Measurements from ENCODE around the gene CPLX1. TPM values are rescaled to one million over a fixed set of nuclear protein-coding genes. Genes with fewer than 3 reads are reported as not detected.

CPLX1 gene
- total RNA-seq, 1 donor from 2014 or later, result 1.1 TPM

DNA sequence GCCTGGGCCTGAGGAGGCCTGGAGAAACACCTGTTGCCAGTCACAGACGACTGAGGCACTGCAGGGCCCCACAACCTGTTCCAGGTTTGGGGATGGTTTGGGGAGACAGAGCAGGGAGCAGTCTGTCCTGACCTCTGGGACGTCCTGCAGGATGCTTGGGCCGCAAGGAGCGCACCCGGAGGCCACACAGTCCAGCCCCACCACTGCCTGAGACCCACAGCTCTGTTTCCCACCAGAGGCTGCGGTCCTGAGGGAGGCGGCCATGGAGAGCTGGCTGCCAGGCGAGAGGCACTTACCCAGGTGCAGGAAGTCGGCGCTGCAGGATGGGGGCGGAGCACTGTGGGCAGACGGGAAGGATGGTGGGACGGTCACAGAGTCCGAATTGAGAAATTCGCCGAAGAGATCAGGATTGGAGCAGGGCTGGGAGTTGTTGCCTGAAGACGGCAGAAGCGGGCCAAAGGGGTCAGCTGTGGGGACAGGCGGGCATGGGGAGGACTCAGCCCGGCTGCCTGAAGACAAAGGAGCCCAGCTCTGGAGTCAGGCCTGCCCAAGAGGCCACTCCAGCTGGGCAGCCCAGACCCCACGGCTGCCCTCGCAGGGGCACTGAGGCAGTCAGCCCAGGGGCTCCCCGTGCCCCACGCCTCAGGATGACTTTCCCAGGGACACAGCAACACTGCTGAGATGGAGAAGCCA, 40.3 kb upstream of the CPLX1 start:
- TF ChIP-seq, protein P1, sequence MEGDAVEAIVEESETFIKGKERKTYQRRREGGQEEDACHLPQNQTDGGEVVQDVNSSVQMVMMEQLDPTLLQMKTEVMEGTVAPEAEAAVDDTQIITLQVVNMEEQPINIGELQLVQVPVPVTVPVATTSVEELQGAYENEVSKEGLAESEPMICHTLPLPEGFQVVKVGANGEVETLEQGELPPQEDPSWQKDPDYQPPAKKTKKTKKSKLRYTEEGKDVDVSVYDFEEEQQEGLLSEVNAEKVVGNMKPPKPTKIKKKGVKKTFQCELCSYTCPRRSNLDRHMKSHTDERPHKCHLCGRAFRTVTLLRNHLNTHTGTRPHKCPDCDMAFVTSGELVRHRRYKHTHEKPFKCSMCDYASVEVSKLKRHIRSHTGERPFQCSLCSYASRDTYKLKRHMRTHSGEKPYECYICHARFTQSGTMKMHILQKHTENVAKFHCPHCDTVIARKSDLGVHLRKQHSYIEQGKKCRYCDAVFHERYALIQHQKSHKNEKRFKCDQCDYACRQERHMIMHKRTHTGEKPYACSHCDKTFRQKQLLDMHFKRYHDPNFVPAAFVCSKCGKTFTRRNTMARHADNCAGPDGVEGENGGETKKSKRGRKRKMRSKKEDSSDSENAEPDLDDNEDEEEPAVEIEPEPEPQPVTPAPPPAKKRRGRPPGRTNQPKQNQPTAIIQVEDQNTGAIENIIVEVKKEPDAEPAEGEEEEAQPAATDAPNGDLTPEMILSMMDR (IDR thresholded peaks at IDR 0.05), result no peak
- intact Hi-C loops (cut with DNase I), result no loop called here
- H3K9me3 ChIP-seq, result no peaks in the 10 kb centered on the region
- H3K36me3 ChIP-seq, result peaks cover 82 to 91% of the 10 kb centered on the region in 2 donors
- DNase-seq (ENCODE audit: low spot score in 2 of 2), result no peak
- no peaks in the 10 kb centered on the region for H3K27me3 ChIP-seq
- no peaks in the 10 kb centered on the region for H3K4me1 ChIP-seq
- no peak overlapping the region for H3K27ac ChIP-seq
- no peak overlapping the region for H3K4me3 ChIP-seq

DNA sequence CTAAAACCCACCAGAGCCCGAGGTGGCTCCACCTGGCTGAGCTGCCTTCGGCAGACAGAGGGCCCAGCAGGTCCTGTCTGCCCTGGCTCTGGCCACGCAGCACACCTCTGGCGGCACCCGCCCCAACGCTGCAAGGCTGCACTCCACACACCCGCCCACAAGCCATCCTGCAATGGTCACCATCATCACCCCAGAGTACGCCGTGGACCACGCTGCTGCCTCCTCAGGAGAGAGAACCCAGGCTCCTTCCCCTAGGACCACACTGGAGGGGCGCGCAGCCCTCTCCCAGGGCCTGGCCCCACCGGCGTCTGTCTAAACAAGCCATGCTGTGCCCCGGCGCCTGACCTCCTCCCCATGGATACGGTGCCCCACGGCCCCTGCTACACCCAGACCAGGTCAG, 39.6 kb upstream of the CPLX1 start:
- no peaks in the 10 kb centered on the region for H3K4me1 ChIP-seq
- peaks cover 86 to 92% of the 10 kb centered on the region in 2 donors for H3K36me3 ChIP-seq
- H3K4me3 ChIP-seq, result no peak overlapping the region
- TF ChIP-seq, protein P1 (IDR thresholded peaks at IDR 0.05), result no peak
- intact Hi-C loops (cut with DNase I), result no loop called here
- no peaks in the 10 kb centered on the region for H3K9me3 ChIP-seq
- no peak overlapping the region for H3K27ac ChIP-seq
- no peaks in the 10 kb centered on the region for H3K27me3 ChIP-seq
- DNase-seq (ENCODE audit: low spot score in 2 of 2), result no peak

DNA sequence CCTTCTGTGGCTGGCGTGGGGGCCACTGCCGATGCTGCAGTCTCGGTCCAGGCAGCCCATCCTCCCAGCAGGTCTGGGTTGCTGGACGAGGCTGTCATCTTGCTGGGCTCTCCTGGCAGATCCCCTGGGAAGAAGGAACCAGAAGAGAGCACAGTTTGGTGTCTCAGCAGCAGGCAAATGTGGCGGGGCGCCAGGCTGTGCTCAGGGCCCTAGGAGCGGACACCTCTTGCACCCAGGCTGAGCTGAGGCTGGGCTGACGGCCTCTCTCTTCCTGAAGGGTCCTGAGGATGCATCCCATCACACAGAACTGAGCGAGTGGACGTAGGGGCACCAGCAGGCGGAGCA, 39.2 kb upstream of the CPLX1 start:
- H3K36me3 ChIP-seq, result peaks cover 85 to 92% of the 10 kb centered on the region in 2 donors
- no peaks in the 10 kb centered on the region for H3K27me3 ChIP-seq
- no peak overlapping the region for H3K4me3 ChIP-seq
- DNase-seq (ENCODE audit: low spot score in 2 of 2), result no peak
- no peaks in the 10 kb centered on the region for H3K9me3 ChIP-seq
- no peak overlapping the region for H3K27ac ChIP-seq
- intact Hi-C loops (cut with DNase I), result no loop called here
- H3K4me1 ChIP-seq, result no peaks in the 10 kb centered on the region
- TF ChIP-seq, protein P1 (IDR thresholded peaks at IDR 0.05), result no peak

DNA sequence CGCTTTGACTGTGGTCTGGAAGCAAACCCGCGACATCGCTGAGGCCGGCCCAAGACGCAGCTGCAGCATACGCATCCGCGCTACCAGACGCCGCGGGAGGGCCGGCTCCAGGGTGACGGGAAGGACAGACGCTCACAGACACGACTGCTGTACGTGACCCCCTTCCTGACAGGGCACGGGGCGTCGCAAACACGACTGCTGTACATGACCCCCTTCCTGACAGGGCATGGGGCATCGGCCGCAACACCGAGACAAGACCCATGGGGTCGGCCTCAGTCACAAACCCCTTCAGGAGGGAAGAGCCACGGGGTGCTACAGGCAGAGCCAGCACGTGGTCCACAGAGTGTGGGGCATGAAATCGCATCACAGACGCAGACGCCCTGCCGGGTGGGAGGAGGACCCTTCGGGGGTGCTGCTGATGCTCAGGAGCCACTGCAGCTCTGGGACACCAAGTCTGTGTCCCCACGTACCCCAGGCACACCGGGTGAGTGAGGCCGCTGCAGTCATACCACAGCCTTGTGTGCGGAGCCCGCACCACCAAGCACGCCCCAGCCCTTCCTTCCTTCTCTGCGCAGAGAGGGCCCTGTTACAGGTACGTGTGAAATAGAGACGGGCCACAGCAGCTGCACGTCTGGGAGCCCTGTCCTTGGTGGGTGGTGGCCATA, 38.7 kb upstream of the CPLX1 start:
- H3K36me3 ChIP-seq, result peaks cover 85 to 93% of the 10 kb centered on the region in 2 donors
- H3K4me3 ChIP-seq, result no peak overlapping the region
- H3K27ac ChIP-seq, result no peak overlapping the region
- TF ChIP-seq, protein P1 (IDR thresholded peaks at IDR 0.05), result no peak
- no peaks in the 10 kb centered on the region for H3K9me3 ChIP-seq
- no peaks in the 10 kb centered on the region for H3K4me1 ChIP-seq
- no peaks in the 10 kb centered on the region for H3K27me3 ChIP-seq
- intact Hi-C loops (cut with DNase I), result no loop called here
- DNase-seq (ENCODE audit: low spot score in 2 of 2), result no peak

DNA sequence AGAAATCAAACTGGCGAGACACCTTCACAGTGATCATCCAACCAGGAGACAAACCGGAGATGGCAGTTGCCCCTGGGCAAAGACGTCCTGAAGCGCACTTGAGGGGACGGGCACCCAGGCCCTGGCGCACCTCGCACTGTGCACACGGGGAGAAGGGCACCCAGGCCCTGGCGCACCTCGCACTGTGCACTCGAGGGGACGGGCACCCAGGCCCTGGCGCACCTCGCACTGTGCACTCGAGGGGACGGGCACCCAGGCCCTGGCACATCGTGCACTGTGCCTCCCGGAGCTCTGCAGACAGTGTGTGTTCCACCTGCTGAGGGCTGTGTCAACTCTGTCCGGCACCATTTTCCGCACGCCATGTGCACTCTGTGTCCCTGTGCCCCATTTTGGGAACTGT, 34.6 kb upstream of the CPLX1 start:
- H3K36me3 ChIP-seq, result peaks cover 78 to 87% of the 10 kb centered on the region in 2 donors
- intact Hi-C loops (cut with DNase I), result no loop called here
- no peaks in the 10 kb centered on the region for H3K27me3 ChIP-seq
- no peaks in the 10 kb centered on the region for H3K4me1 ChIP-seq
- no peak for DNase-seq (ENCODE audit: low spot score in 2 of 2)
- TF ChIP-seq, protein P1 (IDR thresholded peaks at IDR 0.05), result no peak
- no peaks in the 10 kb centered on the region for H3K9me3 ChIP-seq
- no peak overlapping the region for H3K27ac ChIP-seq
- no peak overlapping the region for H3K4me3 ChIP-seq
